ENCODE measurements around the gene MS4A18.
A peak's percentile ranks its signal among the peaks of the same experiment; 100 is the strongest.

The MS4A18 gene

DNA sequence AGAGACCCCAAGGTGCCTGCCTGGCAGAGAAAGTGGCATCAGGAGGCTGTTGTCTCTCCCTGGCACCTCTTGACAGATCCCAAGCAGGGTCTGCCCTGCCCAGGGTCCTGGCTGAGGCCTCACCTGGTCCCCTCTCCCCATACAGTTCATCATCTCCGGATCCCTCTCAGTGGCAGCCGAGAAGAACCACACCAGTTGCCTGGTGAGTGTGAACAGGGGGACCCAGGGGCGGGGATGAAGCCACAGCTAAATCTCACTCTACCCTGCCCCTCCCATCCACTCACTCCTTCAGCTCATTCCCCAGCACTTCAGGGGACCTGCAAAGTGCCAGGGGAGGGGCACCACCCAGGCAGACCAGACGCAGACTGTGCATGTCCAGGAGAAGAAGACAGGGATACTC is 46.6 kb downstream of the MS4A18 start:
- H3K27me3 ChIP-seq (ENCODE audit: insufficient read depth, low read depth) = no peaks in the 10 kb centered on the region
- no peak overlapping the region for H3K4me3 ChIP-seq (IDR thresholded peaks at IDR 0.05; ENCODE audit: insufficient read depth, low read depth, low read length)
- no peak overlapping the region for H3K27ac ChIP-seq
- H3K79me2 ChIP-seq (ENCODE audit: insufficient read depth, low read depth) = no peaks in the 10 kb centered on the region
- no peaks in the 10 kb centered on the region for H4K20me1 ChIP-seq (ENCODE audit: insufficient read depth)
- H3K36me3 ChIP-seq (ENCODE audit: insufficient read depth) = no peaks in the 10 kb centered on the region
- H3K4me1 ChIP-seq (ENCODE audit: low read depth, poor library complexity, severe bottlenecking) = no peaks in the 10 kb centered on the region
- H3K4me2 ChIP-seq = no peak overlapping the region
- TF ChIP-seq, protein P1, sequence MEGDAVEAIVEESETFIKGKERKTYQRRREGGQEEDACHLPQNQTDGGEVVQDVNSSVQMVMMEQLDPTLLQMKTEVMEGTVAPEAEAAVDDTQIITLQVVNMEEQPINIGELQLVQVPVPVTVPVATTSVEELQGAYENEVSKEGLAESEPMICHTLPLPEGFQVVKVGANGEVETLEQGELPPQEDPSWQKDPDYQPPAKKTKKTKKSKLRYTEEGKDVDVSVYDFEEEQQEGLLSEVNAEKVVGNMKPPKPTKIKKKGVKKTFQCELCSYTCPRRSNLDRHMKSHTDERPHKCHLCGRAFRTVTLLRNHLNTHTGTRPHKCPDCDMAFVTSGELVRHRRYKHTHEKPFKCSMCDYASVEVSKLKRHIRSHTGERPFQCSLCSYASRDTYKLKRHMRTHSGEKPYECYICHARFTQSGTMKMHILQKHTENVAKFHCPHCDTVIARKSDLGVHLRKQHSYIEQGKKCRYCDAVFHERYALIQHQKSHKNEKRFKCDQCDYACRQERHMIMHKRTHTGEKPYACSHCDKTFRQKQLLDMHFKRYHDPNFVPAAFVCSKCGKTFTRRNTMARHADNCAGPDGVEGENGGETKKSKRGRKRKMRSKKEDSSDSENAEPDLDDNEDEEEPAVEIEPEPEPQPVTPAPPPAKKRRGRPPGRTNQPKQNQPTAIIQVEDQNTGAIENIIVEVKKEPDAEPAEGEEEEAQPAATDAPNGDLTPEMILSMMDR (conservative IDR thresholded peaks at IDR 0.05; ENCODE audit: low read depth, low read length) = no peak
- H2AFZ ChIP-seq (ENCODE audit: low read depth) = no peak overlapping the region
- no peak overlapping the region for H3K9ac ChIP-seq

DNA sequence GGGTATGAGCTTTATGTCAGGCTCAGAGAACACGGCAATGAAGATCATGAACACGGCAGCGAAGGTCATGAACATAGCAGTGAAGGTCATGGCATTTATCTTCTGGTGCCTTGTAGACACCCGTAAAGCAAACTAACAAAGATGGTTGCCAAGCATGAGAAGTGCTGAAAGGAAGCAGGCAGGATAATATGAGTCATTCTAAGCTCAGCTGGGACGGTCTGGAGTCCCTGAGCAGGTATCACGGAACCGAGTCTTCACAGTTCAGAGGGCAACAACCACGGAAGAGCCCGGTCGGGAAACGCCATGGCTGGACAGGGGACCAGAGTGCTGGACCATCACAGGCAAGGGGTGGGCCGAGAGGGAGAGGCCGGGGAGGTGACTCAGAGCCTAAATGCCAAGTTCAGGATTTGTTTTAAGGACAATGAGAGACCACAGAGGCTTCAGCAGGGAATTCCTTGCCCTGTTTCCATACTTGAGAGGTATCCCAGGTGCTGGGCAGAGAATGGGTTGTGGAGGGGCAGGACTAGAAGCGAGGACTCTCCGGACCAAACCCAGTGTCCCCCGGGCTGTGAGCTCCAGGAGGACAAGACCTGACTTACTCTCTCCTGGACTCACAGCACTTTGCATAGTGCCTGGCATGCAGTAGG is 47.5 kb downstream of the MS4A18 start:
- H3K36me3 ChIP-seq (ENCODE audit: insufficient read depth) = no peaks in the 10 kb centered on the region
- no peak overlapping the region for H3K27ac ChIP-seq
- H3K4me1 ChIP-seq (ENCODE audit: low read depth, poor library complexity, severe bottlenecking) = no peaks in the 10 kb centered on the region
- TF ChIP-seq, protein P1 (conservative IDR thresholded peaks at IDR 0.05; ENCODE audit: low read depth, low read length) = no peak
- no peak overlapping the region for H3K4me3 ChIP-seq (IDR thresholded peaks at IDR 0.05; ENCODE audit: insufficient read depth, low read depth, low read length)
- H4K20me1 ChIP-seq (ENCODE audit: insufficient read depth) = no peaks in the 10 kb centered on the region
- no peaks in the 10 kb centered on the region for H3K27me3 ChIP-seq (ENCODE audit: insufficient read depth, low read depth)
- no peaks in the 10 kb centered on the region for H3K79me2 ChIP-seq (ENCODE audit: insufficient read depth, low read depth)
- H3K9ac ChIP-seq = no peak overlapping the region
- no peak overlapping the region for H2AFZ ChIP-seq (ENCODE audit: low read depth)
- no peak overlapping the region for H3K4me2 ChIP-seq

DNA sequence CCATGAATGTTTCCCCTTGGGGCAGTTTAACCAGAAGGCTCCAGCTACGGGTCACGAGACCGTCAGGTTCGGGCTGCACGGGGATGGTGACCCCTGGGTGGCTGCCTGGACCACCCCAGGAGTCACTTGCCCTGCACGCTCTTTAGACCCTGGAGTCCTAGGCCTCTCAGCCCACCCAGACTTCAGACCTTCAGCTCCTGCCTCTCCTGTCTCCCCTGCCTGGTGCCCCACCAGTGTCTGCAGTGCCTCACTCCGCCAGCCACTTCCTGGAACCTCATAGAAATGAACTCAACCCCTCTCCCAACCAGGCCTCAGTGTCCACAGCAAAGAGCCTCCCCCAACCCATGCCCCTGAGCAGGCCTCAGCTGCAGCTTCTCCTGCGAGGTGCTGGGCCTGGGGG is 48.1 kb downstream of the MS4A18 start:
- no peak overlapping the region for H3K27ac ChIP-seq
- H3K4me2 ChIP-seq = no peak overlapping the region
- H3K9ac ChIP-seq = no peak overlapping the region
- H3K79me2 ChIP-seq (ENCODE audit: insufficient read depth, low read depth) = no peaks in the 10 kb centered on the region
- no peaks in the 10 kb centered on the region for H3K27me3 ChIP-seq (ENCODE audit: insufficient read depth, low read depth)
- no peak overlapping the region for H3K4me3 ChIP-seq (IDR thresholded peaks at IDR 0.05; ENCODE audit: insufficient read depth, low read depth, low read length)
- TF ChIP-seq, protein P1 (conservative IDR thresholded peaks at IDR 0.05; ENCODE audit: low read depth, low read length) = no peak
- no peaks in the 10 kb centered on the region for H4K20me1 ChIP-seq (ENCODE audit: insufficient read depth)
- no peaks in the 10 kb centered on the region for H3K36me3 ChIP-seq (ENCODE audit: insufficient read depth)
- H3K4me1 ChIP-seq (ENCODE audit: low read depth, poor library complexity, severe bottlenecking) = no peaks in the 10 kb centered on the region
- H2AFZ ChIP-seq (ENCODE audit: low read depth) = no peak overlapping the region

DNA sequence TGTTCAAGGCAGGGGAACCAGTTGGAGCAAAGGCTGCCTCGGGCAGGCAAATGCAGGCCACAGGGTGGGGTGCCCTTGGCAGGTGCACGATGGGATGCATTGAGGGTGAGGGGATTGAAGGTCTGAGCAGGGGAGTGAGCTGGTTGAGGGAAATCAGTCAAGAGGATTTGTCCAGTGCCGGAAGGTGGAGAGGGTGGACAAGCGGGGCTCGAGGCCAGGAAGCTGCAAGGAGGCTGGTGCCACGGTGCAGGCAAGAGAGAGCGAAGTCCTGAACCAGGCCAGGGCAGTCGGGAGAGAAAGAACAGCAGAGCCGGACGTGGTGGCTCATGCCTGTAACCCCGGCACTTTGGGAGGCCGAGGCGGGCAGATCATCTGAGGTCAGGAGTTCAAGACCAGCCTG is 50.2 kb downstream of the MS4A18 start:
- Histone ChIP-seq H3K4me2 (no peak overlapping the region), H4K20me1 (ENCODE audit: insufficient read depth) (no peaks in the 10 kb centered on the region), H3K4me1 (ENCODE audit: low read depth, poor library complexity, severe bottlenecking) (no peaks in the 10 kb centered on the region), H3K27ac (no peak overlapping the region), H2AFZ (ENCODE audit: low read depth) (peak overlapping the region; percentile 49; the same call in 1 of the 2 replicates), H3K79me2 (ENCODE audit: insufficient read depth, low read depth) (no peaks in the 10 kb centered on the region), H3K4me3 (IDR thresholded peaks at IDR 0.05; ENCODE audit: insufficient read depth, low read depth, low read length) (no peak overlapping the region), H3K9ac (no peak overlapping the region), H3K36me3 (ENCODE audit: insufficient read depth) (no peaks in the 10 kb centered on the region), H3K27me3 (ENCODE audit: insufficient read depth, low read depth) (no peaks in the 10 kb centered on the region)
- TF ChIP-seq, protein P1 (conservative IDR thresholded peaks at IDR 0.05; ENCODE audit: low read depth, low read length) = no peak
